GM23248 (cell line): Measurements from ENCODE around the gene ETFDH.

Experiments
- EZH2 ChIP-seq: fragments of 200-600 bp; sonication (generic); IDR thresholded peaks from 2 replicates; pipeline ENCODE4 v1.6.1; 2018; ENCODE audit warnings: antibody characterized with exemption, mild to moderate bottlenecking; ENCODE audit not compliant: insufficient read depth, poor library complexity, severe bottlenecking
- EZH2phosphoT487 ChIP-seq: fragments of 200-600 bp; sonication (generic); IDR thresholded peaks from 2 replicates; pipeline ENCODE4 v1.6.1; 2018; ENCODE audit warnings: antibody characterized with exemption, moderate library complexity, mild to moderate bottlenecking, low read depth; ENCODE audit not compliant: insufficient read depth

GRCh38 chr4:158758703-158759102 lies 86.6 kb downstream of the ETFDH start:
- TF ChIP-seq EZH2 = no peak
- no peak for TF ChIP-seq EZH2phosphoT487
